Prostate gland (tissue), 2 donors: Measurements from ENCODE around the gene HECW1. TPM values are rescaled to one million over a fixed set of nuclear protein-coding genes. Genes with fewer than 3 reads are reported as not detected.
"Not testable (repeated sequence)": the region's sequence is repeated elsewhere in the genome, so short reads cannot be mapped to it uniquely, and the experiment has no call there.

Experiments
- DNase-seq: peaks from one replicate; pipeline ENCODE4 v3.0.0-alpha.2; 2019; ENCODE audit warnings: low spot score
- H3K27ac ChIP-seq, 2 donors: fragments of 200-600 bp; sonication (generic); 2 replicates each; pipeline ENCODE4 v1.5.1; 2017 to 2019
- H3K27me3 ChIP-seq: fragments of 200-600 bp; sonication (generic); replicated peaks from 2 replicates; pipeline ENCODE4 v1.5.1; 2019; ENCODE audit not compliant: insufficient read depth
- H3K36me3 ChIP-seq, 2 donors: fragments of 200-600 bp; sonication (generic); 1 replicate in 1 of 2; 2 replicates in 1 of 2; pipeline versions ENCODE4 v1.5.1 to v1.8.1; 2017 to 2019
- H3K4me1 ChIP-seq: fragments of 200-600 bp; sonication (generic); replicated peaks from 2 replicates; pipeline ENCODE4 v1.5.1; 2019
- H3K4me3 ChIP-seq, 2 donors: fragments of 200-600 bp; sonication (generic); 2 replicates each; pipeline ENCODE4 v1.5.1; 2017 to 2019
- H3K9me3 ChIP-seq: fragments of 200-600 bp; sonication (generic); 2 replicates; pipeline ENCODE4 v1.5.1; 2017
- POLR2A ChIP-seq: fragments of 450-650 bp; IDR thresholded peaks from one replicate; pipeline ENCODE4 v1.6.1; 2016; ENCODE audit warnings: antibody characterized with exemption, mild to moderate bottlenecking
- POLR2AphosphoS5 ChIP-seq: sonication (generic); formaldehyde crosslinking; IDR thresholded peaks from one replicate; pipeline ENCODE4 v1.6.1; 2017; ENCODE audit warnings: antibody characterized with exemption
- WGBS: methylation state at CpG from one replicate; pipeline ENCODE4 v1.1.5; 2018; 5-methylcytosine and 5-hydroxymethylcytosine counted together
- intact Hi-C: fragments of 100-400 bp; cut with DNase I; formaldehyde crosslinking; loops from one replicate; pipeline ENCODE4 v1.14.2; 2022
- total RNA-seq, 2 donors: library from RNA; depleted of rRNA; stranded (reverse); fragments of >200 nt; gene quantifications; one replicate each; pipeline ENCODE4 v1.1.0, GENCODE V29; 2016
- TF ChIP-seq, protein P1 (sequence below), 4 experiments: fragments of 200-600 bp in 2 of 4; fragments of 450-650 bp in 2 of 4; sonication (generic) in 2 of 4; IDR thresholded peaks; 1 replicate in 3 of 4; 2 replicates in 1 of 4; pipeline ENCODE4 v1.5.1; 2016 to 2019; ENCODE audit warnings: antibody characterized with exemption in 4 of 4, mild to moderate bottlenecking in 2 of 4, moderate library complexity in 2 of 4

The HECW1 gene
- total RNA-seq, 2 donors from 2014 or later, result 1.4 to 10.3 TPM

DNA sequence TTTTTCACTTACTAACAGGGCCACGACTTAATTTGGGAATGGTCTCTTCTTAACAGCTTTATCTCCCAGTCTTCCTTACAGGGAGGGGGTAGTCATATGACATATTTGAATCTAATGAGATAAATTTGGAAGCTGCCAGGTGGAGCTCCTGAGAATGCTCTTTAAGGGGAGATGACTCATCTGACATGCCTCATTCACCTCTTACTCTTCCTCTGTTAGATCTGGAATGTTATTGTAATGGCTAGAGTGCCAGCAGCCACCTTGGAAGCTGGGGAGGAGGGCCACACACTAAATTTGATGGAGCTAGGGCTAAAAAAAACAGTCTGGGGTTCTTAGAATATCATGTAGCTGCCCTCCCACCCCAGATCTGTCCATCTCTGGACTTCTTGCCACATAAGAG, 22.7 kb downstream of the HECW1 start:
- H3K4me1 ChIP-seq, result no peaks in the 10 kb centered on the region
- TF ChIP-seq, protein P1, sequence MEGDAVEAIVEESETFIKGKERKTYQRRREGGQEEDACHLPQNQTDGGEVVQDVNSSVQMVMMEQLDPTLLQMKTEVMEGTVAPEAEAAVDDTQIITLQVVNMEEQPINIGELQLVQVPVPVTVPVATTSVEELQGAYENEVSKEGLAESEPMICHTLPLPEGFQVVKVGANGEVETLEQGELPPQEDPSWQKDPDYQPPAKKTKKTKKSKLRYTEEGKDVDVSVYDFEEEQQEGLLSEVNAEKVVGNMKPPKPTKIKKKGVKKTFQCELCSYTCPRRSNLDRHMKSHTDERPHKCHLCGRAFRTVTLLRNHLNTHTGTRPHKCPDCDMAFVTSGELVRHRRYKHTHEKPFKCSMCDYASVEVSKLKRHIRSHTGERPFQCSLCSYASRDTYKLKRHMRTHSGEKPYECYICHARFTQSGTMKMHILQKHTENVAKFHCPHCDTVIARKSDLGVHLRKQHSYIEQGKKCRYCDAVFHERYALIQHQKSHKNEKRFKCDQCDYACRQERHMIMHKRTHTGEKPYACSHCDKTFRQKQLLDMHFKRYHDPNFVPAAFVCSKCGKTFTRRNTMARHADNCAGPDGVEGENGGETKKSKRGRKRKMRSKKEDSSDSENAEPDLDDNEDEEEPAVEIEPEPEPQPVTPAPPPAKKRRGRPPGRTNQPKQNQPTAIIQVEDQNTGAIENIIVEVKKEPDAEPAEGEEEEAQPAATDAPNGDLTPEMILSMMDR (IDR thresholded peaks at IDR 0.05), result no peak
- no peak for TF ChIP-seq POLR2A
- TF ChIP-seq POLR2AphosphoS5, result no peak
- H3K27ac ChIP-seq, result no peak overlapping the region
- WGBS, result 79% methylated on average over 1 of the region's 1 CpG
- DNase-seq, result no peak
- no peaks in the 10 kb centered on the region for H3K9me3 ChIP-seq
- H3K36me3 ChIP-seq, result no peaks in the 10 kb centered on the region
- H3K27me3 ChIP-seq, result no peaks in the 10 kb centered on the region
- intact Hi-C loops, result no loop called here
- no peak overlapping the region for H3K4me3 ChIP-seq

DNA sequence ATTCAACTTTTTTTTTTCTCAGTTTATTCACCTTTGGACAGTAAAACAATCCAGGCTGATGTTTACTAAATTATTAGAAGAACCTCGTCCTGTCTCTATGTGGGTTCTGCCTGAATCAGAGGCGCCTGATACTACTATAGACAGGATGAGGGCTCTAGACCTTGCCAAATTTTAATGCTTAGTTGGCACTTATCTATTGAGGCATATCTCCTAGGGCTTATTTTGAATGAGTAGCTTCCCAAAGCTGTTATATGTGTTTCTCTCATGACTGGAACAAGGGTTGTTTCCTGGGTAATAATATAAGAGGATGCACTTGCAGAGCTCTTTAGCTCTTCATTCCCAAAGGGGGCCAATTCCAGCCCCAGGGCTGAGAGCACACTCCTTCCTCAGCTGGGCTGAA, 23.6 kb downstream of the HECW1 start:
- Histone ChIP-seq H3K9me3 (no peaks in the 10 kb centered on the region), H3K36me3 (no peaks in the 10 kb centered on the region), H3K27ac (no peak overlapping the region), H3K4me3 (no peak overlapping the region), H3K27me3 (no peaks in the 10 kb centered on the region), H3K4me1 (no peaks in the 10 kb centered on the region)
- 73% methylated on average over 2 of the region's 2 CpGs for WGBS
- TF ChIP-seq POLR2A (no peak), POLR2AphosphoS5 (no peak)
- TF ChIP-seq, protein P1 (IDR thresholded peaks at IDR 0.05), result no peak
- intact Hi-C loops, result no loop called here
- no peak for DNase-seq

DNA sequence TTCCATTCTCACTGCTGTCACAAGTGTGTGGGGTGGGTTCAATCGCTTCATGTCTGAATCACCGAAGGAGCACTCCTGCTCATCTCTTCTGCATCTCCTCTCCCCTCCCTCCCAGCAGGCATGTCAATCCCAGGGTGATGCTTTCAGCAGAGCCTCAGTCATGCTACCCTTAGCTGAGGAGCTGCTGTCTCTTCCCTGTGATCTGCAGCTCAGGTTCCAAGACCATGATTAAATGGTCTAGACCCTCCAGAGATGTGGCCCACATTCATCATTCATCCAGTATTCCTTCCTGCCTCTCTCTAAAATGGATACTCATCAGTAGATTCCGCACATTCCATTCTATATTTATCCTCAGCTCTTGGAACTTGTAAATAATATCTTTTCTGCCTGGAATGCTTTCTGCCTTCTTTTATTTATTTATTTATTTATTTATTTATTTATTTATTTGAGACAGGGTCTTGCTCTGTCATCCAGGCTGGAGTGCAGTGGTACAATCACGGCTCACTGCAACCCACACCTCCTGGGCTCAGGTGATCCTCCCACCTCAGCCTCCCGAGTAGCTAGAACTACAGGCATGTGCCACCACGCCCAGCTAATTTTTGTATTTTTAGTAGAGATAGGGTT, 24.8 kb downstream of the HECW1 start:
- intact Hi-C loops, result not testable (repeated sequence)

DNA sequence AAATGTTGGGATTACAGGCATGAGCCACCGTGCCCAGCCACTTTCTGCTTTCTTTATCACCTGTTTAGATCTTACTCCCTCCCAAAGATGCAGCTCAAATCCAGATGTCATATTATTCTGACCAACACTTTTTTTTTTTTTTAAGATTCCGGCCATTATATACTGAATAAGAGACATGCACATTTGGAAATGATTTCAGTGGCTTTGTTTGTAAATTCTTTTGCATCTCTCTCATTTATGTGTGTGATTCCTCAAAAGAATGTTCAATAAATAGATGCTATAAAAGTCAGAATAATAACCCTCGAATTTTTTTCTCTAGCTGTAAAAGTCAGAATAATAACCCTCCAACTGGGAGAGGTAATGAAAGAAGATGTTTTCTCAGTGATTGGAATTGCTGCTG, 25.4 kb downstream of the HECW1 start:
- no peaks in the 10 kb centered on the region for H3K36me3 ChIP-seq
- no peaks in the 10 kb centered on the region for H3K9me3 ChIP-seq
- WGBS, result 33% methylated on average over 3 of the region's 3 CpGs
- intact Hi-C loops, result no loop called here
- no peaks in the 10 kb centered on the region for H3K27me3 ChIP-seq
- DNase-seq, result no peak
- no peak overlapping the region for H3K4me3 ChIP-seq
- no peak overlapping the region for H3K27ac ChIP-seq
- TF ChIP-seq POLR2AphosphoS5, result no peak
- H3K4me1 ChIP-seq, result no peaks in the 10 kb centered on the region

More for the DNA sequence above, 24.8 kb downstream of the HECW1 start:
- DNase-seq, H3K27me3 ChIP-seq, H3K9me3 ChIP-seq, H3K4me3 ChIP-seq, H3K4me1 ChIP-seq, H3K36me3 ChIP-seq, H3K27ac ChIP-seq: not testable (repeated sequence)
- WGBS, result 86% methylated on average over 6 of the region's 6 CpGs

DNA sequence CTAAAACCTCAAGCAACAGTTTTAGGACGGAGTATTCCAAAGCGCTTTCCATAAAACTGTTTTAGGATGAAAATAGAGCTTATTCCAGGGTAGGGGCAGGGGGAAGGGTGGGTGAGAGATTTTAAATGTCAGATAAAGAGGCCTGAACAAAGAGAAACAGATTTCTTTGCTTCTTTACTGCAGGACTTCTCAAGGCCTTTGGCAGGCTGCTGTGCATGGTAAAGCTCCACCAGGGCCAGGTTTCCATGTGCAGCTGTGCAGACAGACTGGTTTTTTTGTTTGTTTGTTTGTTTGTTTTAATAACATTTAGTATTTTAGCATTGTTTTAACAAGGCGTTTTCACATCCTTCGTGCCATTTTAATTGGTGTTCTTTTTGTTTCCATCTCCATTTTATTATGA, 26.3 kb downstream of the HECW1 start:
- Histone ChIP-seq H3K27ac (no peak overlapping the region), H3K36me3 (no peaks in the 10 kb centered on the region), H3K27me3 (no peaks in the 10 kb centered on the region), H3K4me3 (no peak overlapping the region), H3K4me1 (no peaks in the 10 kb centered on the region), H3K9me3 (no peaks in the 10 kb centered on the region)
- DNase-seq, result no peak
- intact Hi-C loops, result no loop called here
- TF ChIP-seq, protein P1 (IDR thresholded peaks at IDR 0.05), result no peak
- no peak for TF ChIP-seq POLR2A
- no peak for TF ChIP-seq POLR2AphosphoS5
- WGBS, result 54% methylated on average over 4 of the region's 4 CpGs

DNA sequence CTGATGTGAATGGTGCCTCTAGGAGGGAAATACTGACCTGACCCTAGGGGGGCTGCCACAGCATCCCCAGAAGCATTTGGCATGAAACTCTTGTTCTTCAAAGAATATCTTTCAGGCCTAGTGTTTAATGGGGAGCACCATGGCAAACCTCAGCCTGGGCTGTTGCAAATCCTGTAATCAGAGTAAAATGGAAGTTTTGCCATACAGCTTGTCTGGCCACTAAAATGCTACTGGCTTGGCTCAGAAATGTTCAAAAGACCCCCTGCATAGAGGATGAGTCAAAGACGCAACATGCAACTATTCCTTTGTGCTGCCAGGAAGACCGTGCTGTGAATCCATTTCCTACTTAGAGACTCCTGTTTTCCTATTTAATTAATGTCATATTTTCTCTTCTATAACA, 26.7 kb downstream of the HECW1 start:
- DNase-seq, result no peak
- intact Hi-C loops, result no loop called here
- Histone ChIP-seq H3K4me3 (no peak overlapping the region), H3K4me1 (no peaks in the 10 kb centered on the region), H3K27me3 (no peaks in the 10 kb centered on the region), H3K9me3 (no peaks in the 10 kb centered on the region), H3K36me3 (no peaks in the 10 kb centered on the region), H3K27ac (no peak overlapping the region)
- TF ChIP-seq POLR2A (no peak), POLR2AphosphoS5 (no peak)
- TF ChIP-seq, protein P1 (IDR thresholded peaks at IDR 0.05), result no peak
- 85% methylated on average over 2 of the region's 2 CpGs for WGBS
